GM18868 (cell line): Measurements from ENCODE around the gene BCAR3.
"Not testable (repeated sequence)": the region's sequence is repeated elsewhere in the genome, so short reads cannot be mapped to it uniquely, and the experiment has no call there.

ENCODE experiments used
- ATAC-seq: cut with Tn5 transposase; IDR thresholded peaks from one replicate; pipeline ENCODE4 v1.9.1; 2021; ENCODE audit warnings: mild to moderate bottlenecking, moderate library complexity; ENCODE audit not compliant: unreplicated experiment

The BCAR3 gene

DNA sequence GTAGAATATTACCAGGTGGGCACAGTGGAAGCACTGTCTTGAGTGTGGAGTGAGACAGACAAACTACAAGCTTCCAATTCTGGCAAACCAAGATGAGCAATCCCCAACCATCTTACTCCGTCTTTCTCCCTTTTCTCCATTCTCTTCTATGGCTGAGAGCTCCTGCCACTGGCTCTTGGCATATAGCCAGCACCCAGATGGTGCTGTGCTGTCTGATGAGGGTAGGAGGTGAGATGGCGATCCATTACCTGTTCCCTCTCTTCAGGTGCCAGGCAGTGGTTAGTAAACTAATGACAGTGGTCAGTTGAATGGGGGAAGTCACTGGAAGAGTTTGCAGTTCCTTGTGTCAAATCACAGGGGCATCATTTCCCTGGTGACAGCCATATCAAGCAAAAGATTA, 125.3 kb downstream of the BCAR3 start:
- no peak for ATAC-seq

DNA sequence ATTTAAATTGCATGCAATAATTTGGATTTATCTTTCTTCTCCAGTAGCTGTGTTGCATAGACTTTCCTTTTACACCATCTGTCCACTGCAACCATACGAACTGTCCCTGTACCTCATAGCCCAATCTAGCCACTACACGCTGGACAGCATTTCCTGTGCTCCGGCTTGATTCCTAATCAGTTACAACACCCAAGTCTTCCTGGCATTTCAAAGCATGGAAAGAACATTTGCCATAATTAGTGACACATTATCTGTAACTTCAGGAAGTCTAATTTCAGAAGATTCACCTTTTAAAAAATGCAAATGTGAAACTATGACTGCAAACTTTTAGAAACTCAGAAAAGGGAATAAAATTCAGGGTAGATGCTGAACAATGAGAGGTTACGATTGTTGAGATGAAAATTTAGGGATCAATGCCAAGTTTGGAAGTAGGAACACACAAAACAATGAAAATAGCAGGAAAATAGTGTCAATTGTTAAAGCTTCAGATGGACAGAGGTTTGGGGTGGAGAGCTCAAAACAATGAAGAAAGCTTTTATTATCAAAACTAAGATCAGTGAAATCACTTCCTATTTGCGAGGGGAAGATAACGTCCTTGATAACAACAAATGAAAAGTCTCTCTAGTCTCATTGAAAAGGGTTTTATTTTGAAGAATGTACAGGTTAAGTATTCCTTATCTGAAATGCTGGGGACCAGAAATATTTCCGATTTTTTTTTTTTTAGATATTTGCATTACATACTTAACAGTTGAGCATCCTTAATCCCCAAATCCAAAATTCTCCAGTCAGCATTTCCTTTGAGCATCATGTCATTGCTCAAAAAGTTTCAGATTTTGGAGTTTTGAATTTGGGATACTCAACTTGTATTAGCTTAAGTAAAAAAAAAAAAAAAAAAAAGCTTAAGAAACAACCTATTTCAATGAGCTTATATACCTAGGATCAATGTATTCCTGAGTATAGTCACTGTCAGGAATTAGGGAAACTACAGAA, 126.5 kb downstream of the BCAR3 start:
- ATAC-seq = no peak

DNA sequence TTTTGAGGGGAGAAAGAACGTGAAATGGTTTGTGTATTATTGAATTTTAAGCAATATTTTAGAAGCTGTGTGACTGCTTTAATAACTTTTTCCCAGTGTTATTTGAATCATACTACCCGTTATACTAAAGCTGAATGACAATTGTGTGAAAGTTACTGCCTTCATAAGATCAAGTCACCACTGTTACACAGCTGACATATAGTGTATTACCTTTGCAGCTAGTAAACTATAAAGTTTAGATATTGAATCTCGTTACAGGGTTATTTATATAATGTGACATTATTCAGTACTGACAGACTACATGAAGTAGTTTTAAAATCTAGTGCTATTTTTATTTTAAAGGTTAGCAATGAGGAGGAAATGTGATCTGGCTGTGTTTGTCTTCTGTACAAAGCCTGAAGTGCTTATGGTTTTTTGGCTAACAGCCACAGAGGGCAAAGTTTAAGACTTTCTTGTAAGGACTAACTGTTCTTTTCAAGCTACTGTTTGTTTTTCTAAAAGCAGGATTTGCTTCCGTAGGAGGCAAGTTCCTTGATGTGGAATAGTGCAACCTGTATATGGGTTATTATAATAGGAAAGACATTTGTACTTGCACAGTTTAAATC, 127.6 kb downstream of the BCAR3 start:
- not testable (repeated sequence) for ATAC-seq

DNA sequence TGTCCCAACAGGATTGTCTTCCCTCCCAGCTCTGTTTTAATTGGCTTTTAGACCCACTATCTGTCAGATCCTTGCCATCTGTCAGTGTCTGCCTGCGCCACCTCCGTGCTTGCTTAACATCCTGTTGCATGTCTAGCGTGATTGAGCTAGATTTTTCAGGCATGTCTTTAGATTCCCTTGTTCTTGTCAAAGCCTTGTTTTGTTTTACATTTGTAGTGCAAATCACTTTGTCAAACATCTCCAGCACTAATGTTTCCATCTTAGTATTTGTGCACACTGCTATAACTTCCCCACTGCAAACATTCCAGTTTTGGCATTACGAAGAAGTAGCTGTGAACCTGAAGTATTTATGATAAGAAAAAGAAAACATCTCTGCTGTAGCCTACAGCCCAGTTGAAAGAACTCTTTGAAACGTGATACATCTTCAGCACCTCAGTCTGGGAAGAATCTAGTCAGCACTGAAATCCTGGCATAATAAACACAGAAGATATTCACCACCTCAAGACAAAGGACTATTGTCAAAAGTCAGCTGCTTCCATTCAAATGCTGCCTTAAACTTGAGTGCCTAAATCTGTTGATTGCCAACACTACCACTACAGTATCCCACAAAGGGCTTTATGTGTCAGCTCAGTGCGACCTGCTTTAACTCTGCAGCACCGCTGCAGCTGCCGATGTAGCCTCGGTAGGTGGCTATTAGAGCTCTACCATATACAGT, 128.7 kb downstream of the BCAR3 start:
- ATAC-seq = no peak

DNA sequence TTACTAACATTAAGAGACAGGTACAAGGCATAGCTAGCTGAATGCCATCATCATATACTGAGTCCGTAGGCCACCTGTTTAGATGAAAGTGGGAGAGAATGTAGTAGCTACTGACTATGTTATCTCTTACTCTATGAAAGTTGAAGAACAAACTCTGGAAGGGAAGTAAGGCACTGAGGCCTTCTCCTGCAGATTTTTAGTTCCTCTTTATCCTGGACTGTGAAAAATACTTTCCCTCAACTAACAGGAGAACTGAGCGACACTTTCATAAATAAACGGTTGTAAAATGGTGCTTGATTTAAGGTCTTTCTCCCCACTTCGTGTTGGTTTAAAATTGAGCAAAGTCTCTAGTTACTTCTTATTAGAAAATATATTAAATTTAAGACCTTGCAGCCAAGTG, 131.8 kb downstream of the BCAR3 start:
- ATAC-seq = no peak

DNA sequence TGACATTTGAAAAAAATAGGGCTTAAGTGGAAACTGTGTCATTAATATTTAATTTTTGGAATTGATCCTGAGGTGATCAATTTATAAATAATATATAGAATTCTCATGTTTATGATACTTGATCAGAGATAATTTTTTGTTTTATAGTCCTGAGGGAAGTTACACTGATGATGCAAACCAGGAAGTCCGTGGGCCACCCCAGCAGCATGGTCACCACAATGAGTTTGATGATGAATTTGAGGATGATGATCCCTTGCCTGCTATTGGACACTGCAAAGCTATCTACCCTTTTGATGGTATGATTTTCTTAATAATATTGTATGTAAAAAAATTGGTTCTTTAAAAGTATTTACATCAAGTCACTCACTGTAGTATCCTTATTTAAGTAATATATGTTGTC, 132.5 kb downstream of the BCAR3 start:
- ATAC-seq = no peak

DNA sequence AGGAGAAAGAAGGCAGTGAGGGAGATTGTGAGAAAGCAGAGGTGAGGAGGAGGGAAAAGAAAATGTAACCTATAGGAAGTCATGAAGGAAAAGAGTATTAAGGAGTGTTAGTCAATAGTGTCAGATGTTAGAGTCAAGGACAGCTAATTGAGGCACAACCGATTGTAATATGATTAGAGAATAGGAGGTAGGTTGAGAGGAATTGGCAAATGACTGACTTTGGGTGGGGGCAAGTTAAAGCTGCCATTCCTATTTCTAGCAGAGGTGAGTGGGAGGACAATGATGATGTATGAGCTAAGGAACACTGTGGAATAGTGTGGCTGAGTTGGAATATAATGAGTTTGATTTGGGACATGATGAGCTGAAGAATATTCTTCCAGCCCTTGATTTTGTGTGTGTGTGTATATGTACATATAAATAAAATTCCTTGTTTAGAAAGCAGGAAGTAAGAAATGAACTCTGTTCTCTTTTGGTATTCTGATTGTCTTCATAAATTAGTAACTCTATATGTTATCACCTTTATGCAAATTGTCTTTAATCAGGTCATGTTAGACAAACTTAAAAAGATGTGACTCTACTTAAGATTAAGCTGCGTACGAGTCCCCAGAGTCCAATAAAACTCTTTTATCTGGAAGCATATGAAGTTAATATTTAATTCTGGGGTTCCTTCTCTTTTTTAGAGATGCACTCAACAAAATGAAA, 135.3 kb downstream of the BCAR3 start:
- no peak for ATAC-seq

DNA sequence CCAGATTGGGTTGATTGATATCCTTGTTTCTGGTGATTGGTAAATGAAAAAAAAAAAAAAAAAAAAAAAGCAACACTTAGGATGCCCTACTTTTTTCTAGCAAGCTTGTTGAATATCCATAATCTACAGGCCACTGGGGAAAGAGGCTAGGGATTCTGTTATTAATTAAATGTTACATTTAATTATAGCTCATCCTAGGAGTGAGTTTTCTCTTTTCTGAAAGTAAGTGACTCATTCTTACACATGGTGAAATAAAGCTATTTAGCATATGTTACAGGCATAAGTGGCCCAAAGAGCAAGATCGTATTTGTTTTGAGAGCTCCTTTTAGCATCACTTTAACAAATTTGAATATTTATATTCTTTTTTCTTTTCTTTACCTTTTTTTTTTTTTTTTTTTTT, 139.2 kb downstream of the BCAR3 start:
- ATAC-seq = no peak

DNA sequence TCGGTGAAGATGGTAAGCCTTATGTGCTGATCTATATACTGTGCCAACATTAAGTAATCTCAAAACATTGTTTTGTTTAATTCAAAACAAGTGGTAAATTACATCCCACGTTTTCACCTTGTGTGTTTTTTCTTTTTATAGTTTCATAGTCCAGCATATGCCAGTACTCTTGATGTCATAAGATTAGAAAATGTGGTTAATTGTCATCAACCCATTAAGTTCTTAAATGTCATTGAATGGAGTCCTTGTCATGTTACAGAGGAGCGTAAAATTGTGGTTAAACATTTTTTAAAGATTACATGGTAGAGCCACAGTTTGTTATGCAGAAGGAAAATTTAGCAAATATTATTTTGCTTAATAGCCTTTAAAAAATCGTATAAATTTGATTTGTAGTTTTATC, 140.6 kb downstream of the BCAR3 start:
- ATAC-seq = no peak

DNA sequence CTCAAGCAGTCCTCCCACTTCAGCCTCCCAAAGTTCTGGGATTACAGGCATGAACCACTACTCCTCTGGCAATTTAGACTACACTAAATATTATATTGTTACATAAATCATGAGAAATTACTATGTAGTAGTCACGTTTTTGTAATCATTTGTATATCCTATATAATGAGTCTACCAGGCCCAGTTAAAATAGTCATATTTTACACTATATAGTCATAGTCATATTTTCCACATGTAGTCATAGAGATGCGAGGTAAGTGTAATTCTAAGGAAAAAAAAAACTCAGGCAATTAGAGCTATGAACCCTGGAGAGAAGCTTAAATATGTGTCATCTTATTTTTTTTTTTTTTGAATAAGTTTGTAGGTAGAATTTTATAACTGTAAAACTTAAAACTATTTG, 143.7 kb downstream of the BCAR3 start:
- ATAC-seq = no peak

DNA sequence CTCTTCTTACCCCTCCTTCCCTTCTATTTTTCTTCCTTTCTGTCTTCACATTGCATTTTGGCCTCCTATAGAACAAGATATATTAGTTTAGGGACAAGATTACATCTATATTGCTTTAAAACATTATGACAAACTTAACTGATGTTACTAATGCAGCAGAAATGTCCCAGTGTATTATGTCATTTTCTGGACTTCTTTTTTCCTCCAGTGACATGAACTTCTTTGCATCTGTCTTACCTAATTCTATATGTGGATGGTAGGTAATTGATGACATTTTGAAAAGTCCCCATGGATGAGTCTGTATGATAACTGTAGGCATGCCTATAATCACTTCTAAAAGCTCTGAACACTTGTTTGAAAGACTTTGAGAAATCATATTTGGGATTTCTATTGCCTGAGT, 144.2 kb downstream of the BCAR3 start:
- ATAC-seq = no peak

DNA sequence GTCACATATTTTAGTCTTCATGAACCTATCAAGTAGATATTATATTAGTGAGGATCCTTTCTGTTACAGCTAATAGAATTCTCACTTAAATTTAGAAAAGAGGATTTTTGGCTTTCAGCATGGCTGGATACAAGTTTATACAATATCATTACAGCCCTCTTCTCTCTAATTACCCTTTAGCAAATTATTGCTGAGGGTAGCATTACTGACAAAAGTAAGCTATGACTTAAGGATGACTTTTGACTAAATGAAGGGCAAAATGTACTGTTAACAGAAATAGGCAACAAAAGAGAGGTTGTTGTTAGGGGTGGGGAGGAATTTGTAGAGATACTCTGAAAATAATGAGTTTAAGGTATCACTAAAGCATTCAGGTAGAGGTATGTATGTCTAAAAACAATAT, 148.0 kb downstream of the BCAR3 start:
- ATAC-seq = no peak

DNA sequence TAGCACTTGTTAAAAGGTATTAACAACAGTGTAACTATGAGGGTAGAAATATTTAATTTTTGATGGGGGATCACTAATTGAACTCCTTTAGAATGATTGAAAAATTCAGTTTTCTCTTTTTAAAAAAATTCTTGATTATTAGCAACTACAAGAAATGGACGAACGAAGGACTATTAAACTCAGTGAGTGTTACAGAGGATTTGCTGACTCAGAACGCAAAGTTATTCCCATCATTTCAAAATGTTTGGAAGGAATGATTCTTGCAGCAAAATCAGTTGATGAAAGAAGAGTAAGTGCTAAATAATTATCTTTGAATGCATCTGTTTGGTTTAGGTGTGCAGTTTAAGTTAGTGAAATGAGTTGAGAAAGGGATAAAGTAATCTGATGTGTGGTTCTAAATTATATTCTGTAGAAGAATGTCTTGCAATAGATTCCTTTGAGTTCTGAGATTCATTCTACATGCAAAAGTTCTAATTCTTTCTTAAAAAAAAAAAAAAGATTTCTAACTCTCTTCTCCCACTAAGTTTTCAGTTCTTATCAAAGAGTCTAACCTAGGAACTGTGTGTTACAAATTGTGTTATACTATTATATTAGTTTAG, 148.8 kb downstream of the BCAR3 start:
- no peak for ATAC-seq

DNA sequence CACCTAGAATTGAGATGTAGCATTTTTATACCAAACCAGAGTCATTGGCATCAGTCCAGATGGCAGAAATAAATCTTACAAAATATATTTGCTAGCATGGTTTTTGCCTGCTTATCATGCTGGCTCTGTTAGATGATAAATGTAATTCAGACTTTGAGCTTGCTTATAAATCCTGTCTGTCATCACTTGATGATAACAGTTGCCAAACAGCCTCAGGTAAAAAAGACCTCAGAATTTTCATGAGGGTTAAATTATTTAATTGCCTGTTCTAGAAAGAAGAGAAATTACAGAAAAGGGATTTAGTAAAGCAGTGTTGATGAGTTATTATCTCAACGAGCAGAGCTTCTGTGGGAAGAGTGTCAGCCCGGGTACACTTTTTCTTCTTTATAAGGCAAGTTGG, 150.4 kb downstream of the BCAR3 start:
- ATAC-seq = no peak

DNA sequence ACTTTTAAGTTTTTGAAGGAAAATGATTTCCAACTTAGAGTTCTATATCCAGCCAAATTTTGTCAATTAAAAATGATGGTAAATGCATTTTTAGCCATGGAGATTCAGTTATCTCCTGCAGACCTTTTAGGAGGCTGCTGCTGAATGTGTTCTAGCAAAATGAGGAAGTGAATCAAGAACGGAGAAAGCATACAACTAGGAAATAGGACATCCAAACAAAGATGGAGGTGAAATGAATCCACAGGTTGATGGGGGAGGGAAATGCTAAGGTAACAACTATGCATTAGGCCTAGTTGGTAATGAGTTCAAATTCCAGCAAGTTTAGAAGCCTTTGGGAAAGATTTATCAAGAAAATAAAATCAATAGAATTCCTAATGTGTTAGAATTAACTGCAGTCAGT, 153.2 kb downstream of the BCAR3 start:
- ATAC-seq = no peak

DNA sequence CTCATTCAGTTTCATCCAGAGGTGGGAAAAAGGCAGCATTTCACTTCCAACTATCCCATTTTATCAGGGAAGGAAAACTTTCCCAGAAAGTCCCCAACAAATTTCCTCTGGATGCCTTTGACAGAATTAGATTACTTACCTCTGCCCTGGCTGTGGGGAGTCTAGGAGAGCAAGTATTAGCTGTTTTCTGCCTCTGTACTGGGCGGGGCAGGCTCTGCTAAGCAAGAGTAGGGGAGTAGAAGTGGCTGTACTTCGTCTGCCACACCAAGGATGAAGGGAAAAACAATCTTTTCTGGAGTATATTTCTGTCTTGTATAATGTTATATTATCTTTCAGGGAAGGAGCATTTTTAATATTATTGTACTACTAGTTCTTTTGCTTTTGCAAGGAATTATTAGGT, 155.2 kb downstream of the BCAR3 start:
- ATAC-seq = no peak

DNA sequence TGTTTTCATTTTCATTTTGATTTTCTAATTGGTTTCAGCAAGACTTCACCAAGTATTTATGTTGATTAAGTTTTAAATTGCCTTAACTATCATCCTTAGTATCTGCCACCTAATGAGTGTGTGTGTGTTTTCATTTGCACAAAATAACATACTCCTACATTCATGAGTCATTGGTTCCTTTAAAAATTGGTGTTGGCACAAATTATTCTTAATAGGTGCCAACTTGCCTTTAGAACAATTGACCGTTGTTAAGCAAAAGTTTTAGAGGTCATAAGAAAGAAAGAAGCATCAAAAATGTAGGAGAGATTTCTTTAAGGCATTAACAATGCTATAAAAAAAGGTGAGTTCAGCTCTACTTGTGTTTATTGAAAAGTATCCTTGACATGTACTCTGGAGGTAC, 156.2 kb downstream of the BCAR3 start:
- ATAC-seq = no peak

DNA sequence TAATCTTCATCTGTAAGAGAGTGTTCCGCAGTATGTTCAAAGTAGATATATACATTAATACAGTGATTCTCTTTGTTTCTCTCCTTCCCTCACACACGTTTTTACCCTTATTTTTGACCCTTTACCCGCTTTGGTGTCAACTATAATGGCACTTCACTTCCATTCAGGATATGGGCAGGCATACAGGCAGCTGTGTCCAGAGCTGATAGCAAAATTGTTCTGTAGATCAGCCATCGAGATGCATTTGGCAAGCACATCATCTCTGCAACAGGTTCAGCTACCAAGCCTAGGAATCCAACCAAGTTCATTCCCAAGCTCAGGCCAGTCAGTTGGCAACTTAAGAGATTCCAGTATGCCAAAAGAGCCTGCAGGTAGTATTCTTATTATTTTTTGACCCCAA, 158.9 kb downstream of the BCAR3 start:
- ATAC-seq = no peak

DNA sequence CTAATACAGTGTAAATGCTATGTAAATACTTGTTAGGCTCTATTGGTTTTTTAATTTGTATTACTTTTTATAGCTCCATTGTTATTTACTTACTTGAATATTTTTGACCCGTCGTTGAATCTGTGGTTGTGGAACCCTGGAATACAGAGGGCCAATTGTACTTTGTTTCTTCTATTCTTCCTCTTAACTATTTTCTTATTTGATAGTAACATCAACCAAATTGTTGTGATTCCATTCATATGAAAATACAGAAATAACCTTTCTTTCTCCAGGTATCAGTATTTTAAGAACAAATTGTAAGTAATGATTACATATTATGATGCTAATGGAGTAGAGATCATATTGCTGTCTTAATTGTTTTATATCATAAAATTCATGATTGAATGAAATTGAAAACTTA, 160.0 kb downstream of the BCAR3 start:
- no peak for ATAC-seq

DNA sequence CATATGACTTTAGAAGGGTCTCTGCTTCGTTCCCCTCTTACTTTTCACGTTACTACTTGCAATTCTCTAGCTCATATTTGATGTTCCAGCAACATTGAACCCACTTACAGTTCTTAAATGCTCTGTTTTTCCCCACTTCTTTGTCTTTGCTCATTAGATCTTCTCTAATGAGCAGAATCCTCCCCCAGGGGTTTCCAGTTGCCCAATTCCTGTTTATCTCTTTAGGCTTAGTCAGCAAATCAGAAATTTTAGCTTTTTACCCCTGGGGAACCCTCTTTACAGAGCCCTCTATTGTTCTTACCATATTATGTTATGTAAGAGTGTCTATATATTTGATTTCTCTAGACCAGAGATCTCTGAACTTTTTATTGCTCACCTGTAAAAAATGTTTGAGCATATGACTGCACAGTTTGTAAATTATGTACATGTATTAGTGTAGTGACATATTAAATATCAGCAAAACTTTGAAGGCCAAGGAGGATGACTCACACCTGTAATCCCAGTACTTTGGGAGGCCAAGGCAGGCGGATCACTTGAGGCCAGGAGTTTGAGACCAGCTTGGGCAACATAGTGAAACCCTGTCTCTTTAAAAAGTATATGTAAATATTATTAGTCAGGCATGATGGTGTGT, 162.3 kb downstream of the BCAR3 start:
- ATAC-seq = no peak
